ENCODE data around the gene ARAP2. TPM values are rescaled to one million over a fixed set of nuclear protein-coding genes. Genes with fewer than 3 reads are reported as not detected.

Gene ARAP2
- total RNA-seq, 2 experiments from 2014 or later, result 35.8 to 49.7 TPM

- Mint-ChIP-seq H3K36me3 (ENCODE audit: low read depth) (peaks cover 42% of the 10 kb centered on the region), H3K27ac (no peak overlapping the region), H3K9me3 (peaks cover 8% of the 10 kb centered on the region), H3K4me1 (peaks cover 22% of the 10 kb centered on the region), H3K4me3 (no peak overlapping the region), H3K27me3 (no peaks in the 10 kb centered on the region)
- ChIA-PET POLR2A (no interaction called here), CTCF (interaction anchor here (0.9 kb wide), 1 partner anchor 58 kb away, joined by 3 read pairs; no protein-coding TSS in a partner anchor)
- no peak for DNase-seq
These were observed 16.4 kb downstream of the ARAP2 start for GRCh38 chr4:36227913-36228312.

DNA sequence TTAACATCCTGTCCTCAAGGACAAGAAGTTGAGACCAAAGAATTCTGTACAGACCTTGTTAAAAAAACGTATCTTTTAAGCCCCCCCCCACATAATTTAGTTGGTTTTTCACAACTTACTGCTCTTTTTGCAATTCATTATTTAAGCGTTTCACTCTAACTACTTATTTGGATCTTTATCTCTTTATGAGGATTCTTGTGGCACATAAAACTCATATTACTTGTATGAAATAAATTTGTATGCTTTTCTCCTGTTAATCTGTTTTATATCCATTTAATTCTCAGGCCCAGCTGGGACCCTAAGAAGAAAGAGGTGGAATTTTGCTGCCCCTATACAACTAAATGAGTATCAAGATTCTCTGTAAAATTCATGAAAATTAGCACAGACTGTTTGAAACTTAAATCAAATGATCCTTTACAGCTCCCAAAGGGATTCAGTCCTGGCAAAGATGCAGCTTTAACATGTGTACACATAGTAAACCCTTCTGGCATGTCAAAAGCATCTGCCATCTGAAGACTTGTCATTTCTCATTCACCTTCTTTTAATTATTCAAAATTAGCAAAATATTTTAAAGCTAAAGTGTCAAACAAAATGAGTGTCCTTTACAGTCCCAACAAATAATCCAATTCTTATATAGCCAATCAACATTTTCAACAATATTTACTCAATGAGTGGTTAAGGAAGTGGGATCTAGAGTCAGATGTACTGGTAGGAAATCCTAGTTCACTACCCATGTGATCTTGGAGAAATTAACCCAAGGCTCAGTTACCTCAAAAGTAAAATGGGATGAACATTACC is 17.7 kb downstream of the ARAP2 start:
- Mint-ChIP-seq H3K27me3 (no peaks in the 10 kb centered on the region), H3K4me3 (no peak overlapping the region), H3K36me3 (ENCODE audit: low read depth) (peaks cover 37% of the 10 kb centered on the region), H3K27ac (no peak overlapping the region), H3K9me3 (peaks cover 4% of the 10 kb centered on the region), H3K4me1 (peaks cover 29% of the 10 kb centered on the region)
- POLR2A ChIA-PET, result interaction anchor here (0.6 kb wide), 1 partner anchor 15 kb away, joined by 4 read pairs; no protein-coding TSS in a partner anchor
- CTCF ChIA-PET, result interaction anchor here (0.7 kb wide), 1 partner anchor 969 kb away, joined by 3 read pairs; no protein-coding TSS in a partner anchor
- DNase-seq, result no peak

GRCh38 chr4:36224972-36225903 is 19.1 kb downstream of the ARAP2 start:
- Mint-ChIP-seq H3K36me3 (ENCODE audit: low read depth) (peaks cover 32% of the 10 kb centered on the region), H3K27me3 (no peaks in the 10 kb centered on the region), H3K4me1 (peaks cover 27% of the 10 kb centered on the region), H3K27ac (no peak overlapping the region), H3K4me3 (no peak overlapping the region), H3K9me3 (peaks cover 3% of the 10 kb centered on the region)
- no peak for DNase-seq
- ChIA-PET CTCF (interaction anchor here (1.0 to 1.2 kb wide), 2 partner anchors 10 to 58 kb away, joined by 3 read pairs; no protein-coding TSS in a partner anchor), POLR2A (no interaction called here)

DNA sequence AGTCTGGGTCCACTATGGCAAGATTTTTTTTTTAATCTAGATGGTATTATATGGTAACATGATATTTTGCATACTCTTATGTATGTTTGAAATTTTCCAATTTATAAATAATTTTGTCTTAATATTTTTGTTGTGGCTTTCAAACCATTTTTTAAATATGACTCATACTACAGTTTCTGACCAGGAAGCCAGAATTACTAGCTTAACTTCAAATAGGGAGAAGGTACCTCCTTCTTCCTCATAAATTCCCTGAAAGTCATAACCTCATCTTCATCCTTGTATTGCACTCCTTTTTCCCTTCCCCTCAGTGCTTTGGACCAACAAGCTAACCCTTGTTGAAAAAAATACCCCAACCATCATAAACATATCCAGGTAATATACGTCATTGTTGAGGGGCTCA is 21.6 kb downstream of the ARAP2 start:
- H3K4me3 Mint-ChIP-seq, result no peak overlapping the region
- H3K27ac Mint-ChIP-seq, result no peak overlapping the region
- DNase-seq, result no peak
- peaks cover 3% of the 10 kb centered on the region for H3K9me3 Mint-ChIP-seq
- ChIA-PET CTCF (interaction anchor here (0.6 to 0.9 kb wide), 2 partner anchors 9 to 38 kb away, joined by 3 read pairs; no protein-coding TSS in a partner anchor), POLR2A (no interaction called here)
- no peaks in the 10 kb centered on the region for H3K27me3 Mint-ChIP-seq
- H3K4me1 Mint-ChIP-seq, result peaks cover 36% of the 10 kb centered on the region
- peaks cover 25% of the 10 kb centered on the region for H3K36me3 Mint-ChIP-seq (ENCODE audit: low read depth)

DNA sequence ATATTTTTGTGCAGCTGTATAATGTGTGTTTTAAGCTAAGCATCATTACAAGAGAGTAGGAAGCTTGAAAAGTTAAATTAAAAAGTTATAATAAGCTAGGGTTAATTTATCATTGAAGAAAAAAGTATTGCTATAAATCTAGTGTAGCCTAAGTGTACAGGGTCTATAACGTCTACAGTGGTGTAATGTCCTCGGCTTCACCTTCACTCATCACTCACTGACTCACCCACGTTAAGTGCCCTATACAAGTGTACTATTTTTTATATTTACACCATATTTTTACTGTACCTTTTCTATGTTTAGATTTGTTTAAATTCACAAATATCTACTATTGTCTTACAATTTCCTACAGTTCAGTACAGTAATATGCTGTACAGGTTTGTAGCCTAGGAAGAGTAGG is 23.5 kb downstream of the ARAP2 start:
- DNase-seq, result no peak
- Mint-ChIP-seq H3K27me3 (no peaks in the 10 kb centered on the region), H3K36me3 (ENCODE audit: low read depth) (peaks cover 19% of the 10 kb centered on the region), H3K9me3 (peaks cover 3% of the 10 kb centered on the region), H3K27ac (no peak overlapping the region), H3K4me3 (no peak overlapping the region), H3K4me1 (peaks cover 34% of the 10 kb centered on the region)
- POLR2A ChIA-PET, result no interaction called here
- CTCF ChIA-PET, result no interaction called here

DNA sequence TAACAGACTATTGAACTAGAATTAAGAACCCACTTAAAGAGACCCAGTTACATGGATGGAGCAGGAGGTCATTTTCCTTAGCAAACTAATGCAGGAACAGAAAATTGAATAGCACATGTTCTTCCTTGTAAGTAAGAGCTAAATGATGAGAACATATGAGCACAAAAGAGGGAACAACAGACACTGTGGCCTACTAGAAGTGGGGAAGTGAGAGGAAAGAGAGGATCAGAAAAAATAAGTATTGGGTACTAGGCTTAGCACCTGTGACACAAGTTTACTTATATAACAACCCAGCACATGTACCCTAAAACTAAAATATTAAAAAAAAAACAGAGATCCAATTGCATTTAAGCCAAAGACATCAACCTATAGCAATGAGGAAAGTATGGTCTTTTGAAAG is 26.2 kb downstream of the ARAP2 start:
- Mint-ChIP-seq H3K4me1 (peaks cover 26% of the 10 kb centered on the region), H3K4me3 (no peak overlapping the region), H3K9me3 (no peaks in the 10 kb centered on the region), H3K27me3 (no peaks in the 10 kb centered on the region), H3K36me3 (ENCODE audit: low read depth) (peaks cover 25% of the 10 kb centered on the region), H3K27ac (no peak overlapping the region)
- CTCF ChIA-PET, result no interaction called here
- POLR2A ChIA-PET, result interaction anchor here (0.5 to 0.7 kb wide), 2 partner anchors 34 to 59 kb away, joined by 4 read pairs; no protein-coding TSS in a partner anchor
- no peak for DNase-seq

DNA sequence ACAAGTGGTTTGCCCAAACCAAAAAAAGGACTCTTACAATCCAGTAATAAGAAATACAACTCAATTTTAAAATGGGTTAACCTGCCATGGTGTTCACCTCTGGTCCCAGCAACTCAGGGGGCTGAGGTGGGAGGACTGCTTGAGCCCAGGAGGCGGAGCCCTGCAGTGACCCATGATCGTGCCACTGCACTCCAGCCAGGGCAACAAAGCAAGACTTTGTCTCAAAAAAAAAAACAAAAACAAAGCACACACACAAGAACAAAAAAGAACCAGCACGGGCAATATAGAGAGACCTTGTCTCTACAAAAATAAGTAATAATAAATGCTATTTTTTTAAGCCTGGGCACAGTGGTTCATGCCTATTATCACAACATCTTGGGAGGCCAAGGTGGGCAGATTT is 28.7 kb downstream of the ARAP2 start:
- no peak overlapping the region for H3K4me3 Mint-ChIP-seq
- H3K27ac Mint-ChIP-seq, result no peak overlapping the region
- H3K27me3 Mint-ChIP-seq, result no peaks in the 10 kb centered on the region
- ChIA-PET CTCF (no interaction called here), POLR2A (interaction anchor here (0.6 kb wide), 1 partner anchor 1132 kb away, joined by 4 read pairs; no protein-coding TSS in a partner anchor)
- peaks cover 21% of the 10 kb centered on the region for H3K4me1 Mint-ChIP-seq
- no peak for DNase-seq
- H3K36me3 Mint-ChIP-seq (ENCODE audit: low read depth), result peaks cover 37% of the 10 kb centered on the region
- no peaks in the 10 kb centered on the region for H3K9me3 Mint-ChIP-seq

- Mint-ChIP-seq H3K27ac (no peak overlapping the region), H3K4me1 (peaks cover 24% of the 10 kb centered on the region), H3K9me3 (no peaks in the 10 kb centered on the region), H3K27me3 (no peaks in the 10 kb centered on the region), H3K36me3 (ENCODE audit: low read depth) (peaks cover 38% of the 10 kb centered on the region), H3K4me3 (no peak overlapping the region)
- CTCF ChIA-PET, result interaction anchor here (0.8 to 1.1 kb wide), 2 partner anchors 28 to 121 kb away, joined by 3 read pairs; no protein-coding TSS in a partner anchor
- DNase-seq, result no peak
- POLR2A ChIA-PET, result no interaction called here
These were observed 29.4 kb downstream of the ARAP2 start for GRCh38 chr4:36214735-36215485.

GRCh38 chr4:36213977-36214376 is 30.3 kb downstream of the ARAP2 start:
- Mint-ChIP-seq H3K36me3 (ENCODE audit: low read depth) (peaks cover 41% of the 10 kb centered on the region), H3K4me1 (peaks cover 31% of the 10 kb centered on the region), H3K27me3 (no peaks in the 10 kb centered on the region), H3K4me3 (no peak overlapping the region), H3K27ac (no peak overlapping the region), H3K9me3 (no peaks in the 10 kb centered on the region)
- ChIA-PET CTCF (interaction anchor here (0.8 to 1.3 kb wide), 3 partner anchors 19 to 122 kb away, joined by 3 to 4 read pairs (median 3); no protein-coding TSS in a partner anchor), POLR2A (no interaction called here)
- no peak for DNase-seq

- Mint-ChIP-seq H3K27ac (no peak overlapping the region), H3K4me3 (no peak overlapping the region), H3K9me3 (no peaks in the 10 kb centered on the region), H3K4me1 (peaks cover 37% of the 10 kb centered on the region), H3K27me3 (no peaks in the 10 kb centered on the region), H3K36me3 (ENCODE audit: low read depth) (peaks cover 58% of the 10 kb centered on the region)
- DNase-seq, result no peak
- ChIA-PET CTCF (no interaction called here), POLR2A (interaction anchor here (0.7 kb wide), 1 partner anchor 33 kb away, joined by 3 read pairs; the partner anchor contains the start of gene ARAP2)
These were observed 33.2 kb downstream of the ARAP2 start for GRCh38 chr4:36211084-36211483.

GRCh38 chr4:36209941-36210649 is 34.2 kb downstream of the ARAP2 start:
- ChIA-PET CTCF (no interaction called here), POLR2A (no interaction called here)
- Mint-ChIP-seq H3K36me3 (ENCODE audit: low read depth) (peaks cover 57% of the 10 kb centered on the region), H3K9me3 (no peaks in the 10 kb centered on the region), H3K27ac (no peak overlapping the region), H3K4me1 (peaks cover 38% of the 10 kb centered on the region), H3K4me3 (no peak overlapping the region), H3K27me3 (no peaks in the 10 kb centered on the region)
- no peak for DNase-seq

All from activated CD4-positive, alpha-beta T cell treated with anti-CD3 and anti-CD28 coated beads, Interleukin-2, amount 10 ng/mL, durations not matched to agents 7 days and 5 days (primary cell).